ENCODE data around the gene MCF2L.

MCF2L gene

GRCh38 chr13:112980434-112980833, 11.4 kb downstream of the MCF2L start:
- TF ChIP-seq CTCF (IDR thresholded peaks at IDR 0.05) = no peak

GRCh38 chr13:112981451-112981850, 12.4 kb downstream of the MCF2L start:
- TF ChIP-seq CTCF (IDR thresholded peaks at IDR 0.05) = no peak

GRCh38 chr13:112982281-112983041, 13.4 kb downstream of the MCF2L start:
- TF ChIP-seq CTCF (IDR thresholded peaks at IDR 0.05) = no peak

- TF ChIP-seq CTCF (IDR thresholded peaks at IDR 0.05) = no peak
Observed at GRCh38 chr13:112983042-112983305, 14.0 kb downstream of the MCF2L start.

- TF ChIP-seq CTCF (IDR thresholded peaks at IDR 0.05) = no peak
Observed at GRCh38 chr13:112983428-112984196, 14.6 kb downstream of the MCF2L start.

- no peak for TF ChIP-seq CTCF (IDR thresholded peaks at IDR 0.05)
Observed at GRCh38 chr13:112984501-112984900, 15.5 kb downstream of the MCF2L start.

GRCh38 chr13:112984954-112985802, 16.2 kb downstream of the MCF2L start:
- no peak for TF ChIP-seq CTCF (IDR thresholded peaks at IDR 0.05)

Data from LNCAP (cell line).